Glutamatergic neuron (in vitro differentiated cells): ENCODE measurements around the gene RFFL. TPM values are rescaled to one million over a fixed set of nuclear protein-coding genes. Genes with fewer than 3 reads are reported as not detected.

Experiments used
- DNase-seq: peaks from one replicate; pipeline ENCODE4 v3.0.0; 2022
- H3K27ac Mint-ChIP-seq: one replicate; pipeline ENCODE4 v1.8.0; 2020; ENCODE audit warnings: mild to moderate bottlenecking, mixed read lengths, inconsistent platforms; ENCODE audit not compliant: unreplicated experiment
- H3K27me3 Mint-ChIP-seq: one replicate; pipeline ENCODE4 v1.8.0; 2020; ENCODE audit warnings: mild to moderate bottlenecking, moderate library complexity, mixed read lengths, inconsistent platforms; ENCODE audit not compliant: unreplicated experiment
- H3K36me3 Mint-ChIP-seq: one replicate; pipeline ENCODE4 v1.8.0; 2020; ENCODE audit warnings: mild to moderate bottlenecking, mixed read lengths, inconsistent platforms; ENCODE audit not compliant: unreplicated experiment
- H3K4me1 Mint-ChIP-seq: one replicate; pipeline ENCODE4 v1.8.0; 2020; ENCODE audit warnings: mild to moderate bottlenecking, low read depth, mixed read lengths, inconsistent platforms; ENCODE audit not compliant: unreplicated experiment
- H3K4me3 Mint-ChIP-seq: one replicate; pipeline ENCODE4 v1.8.0; 2020; ENCODE audit warnings: mild to moderate bottlenecking, mixed read lengths, inconsistent platforms; ENCODE audit not compliant: unreplicated experiment
- H3K9me3 Mint-ChIP-seq: one replicate; pipeline ENCODE4 v1.8.0; 2020; ENCODE audit warnings: mild to moderate bottlenecking, moderate library complexity, mixed read lengths, inconsistent platforms; ENCODE audit not compliant: unreplicated experiment
- CTCF ChIP-seq: fragments of 200-600 bp; sonication (generic); IDR thresholded peaks from one replicate; pipeline ENCODE4 v1.5.0; 2021; ENCODE audit not compliant: partially characterized antibody, unreplicated experiment
- total RNA-seq: library from RNA; stranded (reverse); fragmentation: NEBNext Ultra II Directional; extraction: Animal tissue kit (Norgen Biotek cat#: 25700); gene quantifications from one replicate; pipeline ENCODE4 v1.2.1, GENCODE V29; 2021; ENCODE audit not compliant: unreplicated experiment

Gene RFFL
- total RNA-seq, 1 donor from 2014 or later: 16.5 TPM

GRCh38 chr17:35086931-35087573, 23.5 kb upstream of the RFFL start:
- H3K36me3 Mint-ChIP-seq: no peaks in the 10 kb centered on the region
- no peaks in the 10 kb centered on the region for H3K4me1 Mint-ChIP-seq
- TF ChIP-seq CTCF: no peak
- no peak overlapping the region for H3K27ac Mint-ChIP-seq
- peaks cover 7% of the 10 kb centered on the region for H3K27me3 Mint-ChIP-seq
- no peaks in the 10 kb centered on the region for H3K9me3 Mint-ChIP-seq
- peak overlapping the region; percentile 93 for H3K4me3 Mint-ChIP-seq
- DNase-seq: no peak

GRCh38 chr17:35086164-35086563, 22.7 kb upstream of the RFFL start:
- Mint-ChIP-seq H3K9me3 (no peaks in the 10 kb centered on the region), H3K27me3 (peaks cover 7% of the 10 kb centered on the region), H3K4me3 (no peak overlapping the region), H3K27ac (no peak overlapping the region), H3K36me3 (no peaks in the 10 kb centered on the region), H3K4me1 (no peaks in the 10 kb centered on the region)
- DNase-seq: no peak
- no peak for TF ChIP-seq CTCF

GRCh38 chr17:35084987-35085386, 21.5 kb upstream of the RFFL start:
- H3K4me1 Mint-ChIP-seq: no peaks in the 10 kb centered on the region
- peaks cover 7% of the 10 kb centered on the region for H3K27me3 Mint-ChIP-seq
- no peaks in the 10 kb centered on the region for H3K36me3 Mint-ChIP-seq
- DNase-seq: no peak
- H3K9me3 Mint-ChIP-seq: no peaks in the 10 kb centered on the region
- TF ChIP-seq CTCF: no peak
- H3K27ac Mint-ChIP-seq: no peak overlapping the region
- no peak overlapping the region for H3K4me3 Mint-ChIP-seq

GRCh38 chr17:35083071-35083470, 19.6 kb upstream of the RFFL start:
- Mint-ChIP-seq H3K4me1 (no peaks in the 10 kb centered on the region), H3K27ac (no peak overlapping the region), H3K4me3 (no peak overlapping the region), H3K36me3 (no peaks in the 10 kb centered on the region), H3K9me3 (no peaks in the 10 kb centered on the region), H3K27me3 (peaks cover 5% of the 10 kb centered on the region)
- DNase-seq: no peak
- TF ChIP-seq CTCF: no peak

GRCh38 chr17:35082073-35082657, 18.7 kb upstream of the RFFL start:
- Mint-ChIP-seq H3K27me3 (peaks cover 2% of the 10 kb centered on the region), H3K9me3 (no peaks in the 10 kb centered on the region), H3K4me1 (no peaks in the 10 kb centered on the region), H3K36me3 (no peaks in the 10 kb centered on the region), H3K4me3 (no peak overlapping the region), H3K27ac (no peak overlapping the region)
- no peak for DNase-seq
- TF ChIP-seq CTCF: no peak
